GM18867 (cell line): ENCODE measurements around the gene UBALD2.
"Not testable (repeated sequence)": the region's sequence is repeated elsewhere in the genome, so short reads cannot be mapped to it uniquely, and the experiment has no call there.

Source experiments
- ATAC-seq: cut with Tn5 transposase; IDR thresholded peaks from one replicate; pipeline ENCODE4 v1.9.1; 2021; ENCODE audit warnings: mild to moderate bottlenecking, moderate library complexity; ENCODE audit not compliant: unreplicated experiment

The UBALD2 gene

GRCh38 chr17:76264755-76265623, at the start of gene UBALD2:
UBALD2 (plus strand) TSS chr17:76265348; CDS start chr17:76265506, 158 bp downstream.
- peak; percentile 72 for ATAC-seq

DNA sequence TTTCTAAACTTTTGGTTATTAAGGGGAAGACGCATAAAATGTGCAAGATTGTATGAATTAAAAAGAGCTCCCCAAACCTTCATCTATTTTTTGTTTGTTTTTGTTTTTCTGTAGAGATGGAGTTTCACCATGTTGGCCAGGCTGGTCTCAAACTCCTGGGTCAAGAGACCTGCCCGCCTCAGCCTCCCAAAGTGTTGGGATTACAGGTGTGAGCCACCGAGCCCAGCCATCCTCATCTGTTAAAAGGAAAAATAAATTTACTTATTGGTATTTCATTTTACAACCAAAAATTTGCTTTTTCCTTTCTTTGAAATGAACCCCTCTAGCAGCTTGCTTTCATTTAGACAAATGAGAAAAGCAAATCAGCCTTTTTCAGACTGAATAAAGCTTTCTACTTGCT, 48.1 kb upstream of the UBALD2 start:
- ATAC-seq = no peak

DNA sequence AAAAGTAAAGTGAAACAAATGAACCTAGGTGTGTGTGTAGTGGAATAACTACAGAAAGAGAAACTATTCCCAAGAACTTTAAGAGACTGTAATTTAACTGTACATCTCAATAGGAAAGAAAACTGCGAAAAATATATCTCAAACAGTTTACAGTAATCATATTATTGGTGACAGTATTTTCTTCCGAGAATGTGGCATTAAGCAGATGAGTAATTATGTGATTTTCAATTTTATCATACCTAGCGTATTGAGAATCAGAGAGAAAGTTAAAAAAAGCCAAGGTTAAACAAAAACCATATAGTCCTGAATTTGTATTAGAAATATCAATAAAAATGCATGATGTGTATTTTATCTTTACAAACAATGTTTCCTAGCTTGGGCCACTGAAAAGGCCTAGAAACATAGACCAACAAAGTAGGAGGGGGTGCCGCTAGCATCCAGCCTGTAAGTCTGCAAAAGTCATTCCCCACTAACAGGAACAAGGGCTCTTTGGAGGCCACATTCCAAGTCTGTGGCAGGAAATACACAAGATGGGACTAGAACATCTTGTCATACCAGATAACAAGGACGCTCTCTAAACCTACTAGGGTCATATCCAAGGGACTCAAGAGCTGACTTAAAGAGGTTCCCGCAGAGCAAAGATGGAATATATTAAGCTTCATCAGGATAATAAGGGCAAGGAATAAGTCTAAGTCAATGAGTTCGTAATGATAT, 45.3 kb upstream of the UBALD2 start:
- ATAC-seq = no peak

- ATAC-seq = no peak
Measured at GRCh38 chr17:76223802-76224201, 41.3 kb upstream of the UBALD2 start.

- ATAC-seq = not testable (repeated sequence)
Measured at GRCh38 chr17:76225373-76226086, 39.6 kb upstream of the UBALD2 start.

DNA sequence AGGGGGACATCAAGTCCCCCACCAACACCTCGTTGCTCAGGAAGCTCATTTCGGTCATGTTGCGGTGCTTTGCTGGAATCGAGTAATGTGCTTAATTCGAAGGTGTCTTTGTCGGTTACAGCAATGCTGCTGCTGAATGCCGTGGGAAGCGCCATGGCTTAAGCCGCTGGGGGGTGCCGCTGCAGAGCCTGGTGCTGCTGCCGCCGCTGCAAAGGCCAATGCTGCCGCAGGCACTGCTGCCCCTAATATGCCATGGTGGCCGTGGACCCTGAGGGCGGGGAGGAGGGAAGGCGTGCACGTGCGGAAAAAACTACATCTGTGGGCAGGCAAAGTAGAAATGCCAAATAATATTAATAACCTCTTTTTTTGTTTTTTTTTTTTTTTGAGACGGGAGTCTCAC, 38.4 kb upstream of the UBALD2 start:
- not testable (repeated sequence) for ATAC-seq

GRCh38 chr17:76232342-76232741, 32.8 kb upstream of the UBALD2 start:
- ATAC-seq = no peak

- no peak for ATAC-seq
Measured at GRCh38 chr17:76233588-76234353, 31.4 kb upstream of the UBALD2 start.

- ATAC-seq = no peak
Measured at GRCh38 chr17:76234354-76234679, 30.8 kb upstream of the UBALD2 start.

DNA sequence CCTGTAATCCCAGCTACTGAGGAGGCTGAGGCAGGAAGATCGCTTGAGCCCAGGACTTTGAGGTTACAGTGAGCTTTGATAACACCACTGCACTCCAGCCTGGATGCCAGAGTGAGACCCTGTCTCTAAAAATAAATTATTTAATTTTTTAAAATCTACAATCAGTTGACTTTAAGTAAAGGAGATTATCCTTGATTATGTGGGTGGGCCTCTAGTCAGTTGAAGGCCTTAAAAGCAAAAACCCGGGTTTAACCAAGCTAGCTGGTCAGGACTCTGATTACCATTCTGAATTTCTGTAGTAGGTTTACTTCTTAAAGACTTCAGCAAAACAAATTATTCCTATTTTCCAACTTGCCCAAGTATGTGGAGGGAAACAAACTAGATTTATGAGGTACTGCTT, 29.3 kb upstream of the UBALD2 start:
- no peak for ATAC-seq

- no peak for ATAC-seq
Measured at GRCh38 chr17:76236603-76237002, 28.5 kb upstream of the UBALD2 start.

DNA sequence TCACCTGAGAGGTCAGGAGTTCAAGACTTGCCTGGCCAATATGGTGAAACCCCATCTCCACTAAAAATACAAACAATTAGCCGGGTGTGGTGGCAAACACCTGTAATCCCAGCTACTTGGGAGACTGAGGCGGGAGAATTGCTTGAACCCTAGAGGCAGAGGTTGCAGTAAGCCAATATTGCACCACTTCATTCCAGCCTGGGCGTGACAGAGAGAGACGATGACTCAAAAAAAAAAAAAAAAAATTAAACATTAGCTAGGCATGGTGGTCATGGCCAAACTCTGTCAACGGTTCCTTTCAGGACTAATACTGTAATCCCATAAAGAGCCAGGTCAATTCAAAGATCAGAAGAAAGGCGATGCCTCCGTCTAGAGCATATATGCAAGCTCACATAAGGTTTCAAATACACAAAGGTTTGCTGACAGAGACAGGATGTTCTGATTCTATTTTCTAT, 27.3 kb upstream of the UBALD2 start:
- ATAC-seq = no peak

- no peak for ATAC-seq
Measured at GRCh38 chr17:76238847-76239537, 26.2 kb upstream of the UBALD2 start.

DNA sequence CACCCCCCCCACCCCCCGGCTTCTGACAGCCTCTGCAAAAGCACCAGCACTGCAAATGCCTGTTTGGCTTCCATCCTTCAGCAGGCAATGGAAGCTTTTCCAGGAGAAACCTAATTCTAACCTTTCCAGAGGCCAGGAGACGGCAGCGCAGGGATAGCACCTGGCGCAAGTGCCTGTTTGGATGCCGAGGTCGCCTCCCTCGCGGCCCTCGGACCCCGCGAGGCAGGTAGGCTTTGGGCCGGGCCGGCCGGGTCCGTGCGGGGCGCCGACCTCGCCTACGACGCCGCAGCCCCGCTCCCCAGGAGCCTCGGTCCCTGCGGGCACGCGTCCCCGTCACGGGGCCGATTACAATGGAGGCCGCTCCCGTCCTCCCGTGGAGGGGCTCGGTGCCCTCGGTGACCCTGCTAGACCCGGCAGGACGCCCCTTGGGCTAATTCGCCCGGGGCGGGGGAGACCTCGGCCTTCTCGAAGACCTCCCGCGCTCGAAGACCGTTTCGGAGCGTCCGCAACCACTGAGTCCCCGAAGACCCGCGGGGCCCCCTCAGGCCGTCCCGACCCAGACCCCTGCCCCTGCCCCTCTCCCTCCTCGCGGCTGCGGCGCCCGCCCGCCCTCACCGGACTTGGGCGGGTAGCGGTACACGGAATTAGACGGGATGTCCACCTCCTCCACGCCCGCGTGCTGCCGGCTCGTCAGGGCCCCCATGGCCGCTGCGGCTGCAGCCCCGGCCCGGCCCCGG, 25.4 kb upstream of the UBALD2 start:
- no peak for ATAC-seq

GRCh38 chr17:76240461-76241203, 24.5 kb upstream of the UBALD2 start, which contains the start of gene RNF157:
RNF157 (minus strand) TSS chr17:76240493; CDS start chr17:76240240, 253 bp downstream.
- ATAC-seq = peak; percentile 79

DNA sequence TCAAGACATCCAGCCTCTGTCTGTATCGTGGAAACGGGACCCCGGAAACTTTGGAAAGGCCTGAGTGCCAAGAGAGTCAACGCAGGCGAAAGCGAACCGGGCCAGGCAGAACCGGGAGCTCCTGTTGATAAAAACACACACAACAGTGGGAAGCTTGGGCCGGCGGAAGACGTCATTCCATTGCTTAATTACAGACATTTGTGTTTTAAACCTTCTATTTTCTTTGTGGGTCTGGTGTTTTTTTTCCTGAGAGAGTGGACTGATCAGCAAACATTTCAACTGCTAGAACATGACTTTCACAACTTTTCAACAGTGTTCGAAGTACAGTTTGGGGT, 24.0 kb upstream of the UBALD2 start:
- no peak for ATAC-seq

- ATAC-seq = no peak
Measured at GRCh38 chr17:76241691-76242255, 23.4 kb upstream of the UBALD2 start.
